Measurements from ENCODE around the gene PTPN9. TPM values are rescaled to one million over a fixed set of nuclear protein-coding genes. Genes with fewer than 3 reads are reported as not detected.
"Not testable (repeated sequence)": the region's sequence is repeated elsewhere in the genome, so short reads cannot be mapped to it uniquely, and the experiment has no call there.

The PTPN9 gene
- total and polyA plus RNA-seq, 10 of the 15 experiments (the other 5 are each of a cell fraction or from before 2014, with no cell fraction given): 7.8 to 29.1 (median 18.5) TPM

GRCh38 chr15:75589071-75589470 lies 10.0 kb upstream of the PTPN9 start:
- Histone ChIP-seq H3K4me1 (ENCODE audit: control insufficient read depth, insufficient read depth, low read length) (no peaks in the 10 kb centered on the region), H3K9ac (ENCODE audit: control insufficient read depth, insufficient read depth, low read length) (no peak overlapping the region), H3K4me2 (ENCODE audit: control insufficient read depth, insufficient read depth) (no peak overlapping the region), H3K79me2 (ENCODE audit: control insufficient read depth, insufficient read depth, low read length) (no peaks in the 10 kb centered on the region), H4K20me1 (ENCODE audit: control insufficient read depth, insufficient read depth) (no peaks in the 10 kb centered on the region), H3K4me3 (no peak overlapping the region), H3K36me3 (ENCODE audit: control insufficient read depth in 2 of 2, insufficient read depth in 2 of 2, low read length in 1 of 2) (peaks cover 0 to 3% of the 10 kb centered on the region in 2 experiments; a peak in 1 of 4 replicates), H3K27ac (ENCODE audit: control insufficient read depth, insufficient read depth) (no peak overlapping the region), H3K9me3 (replicated peaks; ENCODE audit: control insufficient read depth, insufficient read depth, low read length) (no peaks in the 10 kb centered on the region), H2AFZ (ENCODE audit: control insufficient read depth, low read depth, low read length) (no peak overlapping the region), H3K27me3 (replicated peaks in 1 of 2; ENCODE audit: control insufficient read depth in 2 of 2, insufficient read depth in 2 of 2, low read length in 1 of 2) (no peaks in the 10 kb centered on the region)
- no peak for FAIRE-seq
- 100% methylated on average over 5 of the region's 5 CpGs for WGBS (ENCODE audit: insufficient coverage, insufficient replicate concordance, low lambda C conversion rate, missing lambda C conversion rate)
- BruUV-seq (replicated peaks): no TSS peak
- DNase-seq (ENCODE audit: low read depth, low spot score): no peak
- ChIA-PET RAD21 (ENCODE audit: unreplicated experiment) (no interaction called here), SMC1A (ENCODE audit: uncharacterized antibody, unreplicated experiment) (no interaction called here), POLR2A (interaction anchor here (0.6 to 1.1 kb wide), 2 partner anchors 10 to 60 kb away, joined by 3 to 6 read pairs; partner anchors contain the start of gene PTPN9), CTCF (no interaction called here)
- TF ChIP-seq POLR2A (IDR thresholded peaks at IDR 0.05; ENCODE audit: low read depth, low read length) (no peak), NRF1 (conservative IDR thresholded peaks at IDR 0.05; ENCODE audit: low read depth, low read length) (no peak), ATF7 (IDR thresholded peaks at IDR 0.05; ENCODE audit: low read depth) (no peak), BMI1 (IDR thresholded peaks at IDR 0.05; ENCODE audit: borderline replicate concordance) (no peak), IKZF1 (conservative IDR thresholded peaks at IDR 0.05) (no peak), CHD1 (IDR thresholded peaks at IDR 0.05; ENCODE audit: low read depth, low read length) (no peak), ZNF24 (IDR thresholded peaks at IDR 0.05) (no peak)
- TF ChIP-seq, protein P1, sequence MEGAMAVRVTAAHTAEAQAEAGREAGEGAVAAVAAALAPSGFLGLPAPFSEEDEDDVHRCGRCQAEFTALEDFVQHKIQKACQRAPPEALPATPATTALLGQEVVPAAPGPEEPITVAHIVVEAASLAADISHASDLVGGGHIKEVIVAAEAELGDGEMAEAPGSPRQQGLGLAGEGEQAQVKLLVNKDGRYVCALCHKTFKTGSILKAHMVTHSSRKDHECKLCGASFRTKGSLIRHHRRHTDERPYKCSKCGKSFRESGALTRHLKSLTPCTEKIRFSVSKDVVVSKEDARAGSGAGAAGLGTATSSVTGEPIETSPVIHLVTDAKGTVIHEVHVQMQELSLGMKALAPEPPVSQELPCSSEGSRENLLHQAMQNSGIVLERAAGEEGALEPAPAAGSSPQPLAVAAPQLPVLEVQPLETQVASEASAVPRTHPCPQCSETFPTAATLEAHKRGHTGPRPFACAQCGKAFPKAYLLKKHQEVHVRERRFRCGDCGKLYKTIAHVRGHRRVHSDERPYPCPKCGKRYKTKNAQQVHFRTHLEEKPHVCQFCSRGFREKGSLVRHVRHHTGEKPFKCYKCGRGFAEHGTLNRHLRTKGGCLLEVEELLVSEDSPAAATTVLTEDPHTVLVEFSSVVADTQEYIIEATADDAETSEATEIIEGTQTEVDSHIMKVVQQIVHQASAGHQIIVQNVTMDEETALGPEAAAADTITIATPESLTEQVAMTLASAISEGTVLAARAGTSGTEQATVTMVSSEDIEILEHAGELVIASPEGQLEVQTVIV (IDR thresholded peaks at IDR 0.05; ENCODE audit: borderline replicate concordance, partially characterized antibody): no peak
- TF ChIP-seq, protein P2, sequence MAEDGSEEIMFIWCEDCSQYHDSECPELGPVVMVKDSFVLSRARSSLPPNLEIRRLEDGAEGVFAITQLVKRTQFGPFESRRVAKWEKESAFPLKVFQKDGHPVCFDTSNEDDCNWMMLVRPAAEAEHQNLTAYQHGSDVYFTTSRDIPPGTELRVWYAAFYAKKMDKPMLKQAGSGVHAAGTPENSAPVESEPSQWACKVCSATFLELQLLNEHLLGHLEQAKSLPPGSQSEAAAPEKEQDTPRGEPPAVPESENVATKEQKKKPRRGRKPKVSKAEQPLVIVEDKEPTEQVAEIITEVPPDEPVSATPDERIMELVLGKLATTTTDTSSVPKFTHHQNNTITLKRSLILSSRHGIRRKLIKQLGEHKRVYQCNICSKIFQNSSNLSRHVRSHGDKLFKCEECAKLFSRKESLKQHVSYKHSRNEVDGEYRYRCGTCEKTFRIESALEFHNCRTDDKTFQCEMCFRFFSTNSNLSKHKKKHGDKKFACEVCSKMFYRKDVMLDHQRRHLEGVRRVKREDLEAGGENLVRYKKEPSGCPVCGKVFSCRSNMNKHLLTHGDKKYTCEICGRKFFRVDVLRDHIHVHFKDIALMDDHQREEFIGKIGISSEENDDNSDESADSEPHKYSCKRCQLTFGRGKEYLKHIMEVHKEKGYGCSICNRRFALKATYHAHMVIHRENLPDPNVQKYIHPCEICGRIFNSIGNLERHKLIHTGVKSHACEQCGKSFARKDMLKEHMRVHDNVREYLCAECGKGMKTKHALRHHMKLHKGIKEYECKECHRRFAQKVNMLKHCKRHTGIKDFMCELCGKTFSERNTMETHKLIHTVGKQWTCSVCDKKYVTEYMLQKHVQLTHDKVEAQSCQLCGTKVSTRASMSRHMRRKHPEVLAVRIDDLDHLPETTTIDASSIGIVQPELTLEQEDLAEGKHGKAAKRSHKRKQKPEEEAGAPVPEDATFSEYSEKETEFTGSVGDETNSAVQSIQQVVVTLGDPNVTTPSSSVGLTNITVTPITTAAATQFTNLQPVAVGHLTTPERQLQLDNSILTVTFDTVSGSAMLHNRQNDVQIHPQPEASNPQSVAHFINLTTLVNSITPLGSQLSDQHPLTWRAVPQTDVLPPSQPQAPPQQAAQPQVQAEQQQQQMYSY (CRISPR knock-in tag; IDR thresholded peaks at IDR 0.05): no peak
- TF ChIP-seq, protein P3, sequence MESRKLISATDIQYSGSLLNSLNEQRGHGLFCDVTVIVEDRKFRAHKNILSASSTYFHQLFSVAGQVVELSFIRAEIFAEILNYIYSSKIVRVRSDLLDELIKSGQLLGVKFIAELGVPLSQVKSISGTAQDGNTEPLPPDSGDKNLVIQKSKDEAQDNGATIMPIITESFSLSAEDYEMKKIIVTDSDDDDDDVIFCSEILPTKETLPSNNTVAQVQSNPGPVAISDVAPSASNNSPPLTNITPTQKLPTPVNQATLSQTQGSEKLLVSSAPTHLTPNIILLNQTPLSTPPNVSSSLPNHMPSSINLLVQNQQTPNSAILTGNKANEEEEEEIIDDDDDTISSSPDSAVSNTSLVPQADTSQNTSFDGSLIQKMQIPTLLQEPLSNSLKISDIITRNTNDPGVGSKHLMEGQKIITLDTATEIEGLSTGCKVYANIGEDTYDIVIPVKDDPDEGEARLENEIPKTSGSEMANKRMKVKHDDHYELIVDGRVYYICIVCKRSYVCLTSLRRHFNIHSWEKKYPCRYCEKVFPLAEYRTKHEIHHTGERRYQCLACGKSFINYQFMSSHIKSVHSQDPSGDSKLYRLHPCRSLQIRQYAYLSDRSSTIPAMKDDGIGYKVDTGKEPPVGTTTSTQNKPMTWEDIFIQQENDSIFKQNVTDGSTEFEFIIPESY (IDR thresholded peaks at IDR 0.05): no peak
- ATAC-seq: no peak
- in situ Hi-C loops (cut with MboI): no loop called here
- intact Hi-C loops (cut with micrococcal nuclease; ENCODE audit: unreplicated experiment): no loop called here

DNA sequence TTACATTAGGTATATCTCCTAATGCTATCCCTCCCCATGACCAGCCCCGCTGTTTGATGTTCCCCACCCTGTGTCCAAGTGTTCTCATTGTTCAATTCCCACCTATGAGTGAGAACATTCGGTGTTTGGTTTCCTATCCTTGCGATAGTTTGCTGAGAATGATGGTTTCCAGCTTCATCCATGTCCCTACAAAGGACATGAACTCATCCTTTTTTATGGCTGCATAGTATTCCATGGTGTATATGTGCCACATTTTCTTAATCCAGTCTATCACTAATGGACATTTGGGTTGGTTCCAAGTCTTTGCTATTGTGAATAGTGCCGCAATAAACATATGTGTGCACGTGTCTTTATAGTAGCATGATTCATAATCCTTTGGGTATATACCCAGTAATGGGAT lies 7.3 kb upstream of the PTPN9 start:
- H3K4me1 ChIP-seq (ENCODE audit: control insufficient read depth, insufficient read depth, low read length); H3K36me3 ChIP-seq (ENCODE audit: control insufficient read depth in 2 of 2, insufficient read depth in 2 of 2, low read length in 1 of 2); H2AFZ ChIP-seq (ENCODE audit: control insufficient read depth, low read depth, low read length); H3K4me2 ChIP-seq (ENCODE audit: control insufficient read depth, insufficient read depth); FAIRE-seq; intact Hi-C loops (cut with micrococcal nuclease; ENCODE audit: unreplicated experiment); in situ Hi-C loops (cut with MboI); H3K27me3 ChIP-seq (replicated peaks in 1 of 2; ENCODE audit: control insufficient read depth in 2 of 2, insufficient read depth in 2 of 2, low read length in 1 of 2); RAD21 ChIA-PET (ENCODE audit: unreplicated experiment); H3K79me2 ChIP-seq (ENCODE audit: control insufficient read depth, insufficient read depth, low read length); H3K9ac ChIP-seq (ENCODE audit: control insufficient read depth, insufficient read depth, low read length); H3K4me3 ChIP-seq; H4K20me1 ChIP-seq (ENCODE audit: control insufficient read depth, insufficient read depth); CTCF ChIA-PET; POLR2A ChIA-PET; SMC1A ChIA-PET (ENCODE audit: uncharacterized antibody, unreplicated experiment); DNase-seq (ENCODE audit: low read depth, low spot score); H3K9me3 ChIP-seq (replicated peaks; ENCODE audit: control insufficient read depth, insufficient read depth, low read length); ATAC-seq; H3K27ac ChIP-seq (ENCODE audit: control insufficient read depth, insufficient read depth); BruUV-seq (replicated peaks): not testable (repeated sequence)
- 100% methylated on average over 5 of the region's 5 CpGs for WGBS (ENCODE audit: insufficient coverage, insufficient replicate concordance, low lambda C conversion rate, missing lambda C conversion rate)
